ENCODE measurements around the gene ANKRD53.

ANKRD53 gene, protein sequence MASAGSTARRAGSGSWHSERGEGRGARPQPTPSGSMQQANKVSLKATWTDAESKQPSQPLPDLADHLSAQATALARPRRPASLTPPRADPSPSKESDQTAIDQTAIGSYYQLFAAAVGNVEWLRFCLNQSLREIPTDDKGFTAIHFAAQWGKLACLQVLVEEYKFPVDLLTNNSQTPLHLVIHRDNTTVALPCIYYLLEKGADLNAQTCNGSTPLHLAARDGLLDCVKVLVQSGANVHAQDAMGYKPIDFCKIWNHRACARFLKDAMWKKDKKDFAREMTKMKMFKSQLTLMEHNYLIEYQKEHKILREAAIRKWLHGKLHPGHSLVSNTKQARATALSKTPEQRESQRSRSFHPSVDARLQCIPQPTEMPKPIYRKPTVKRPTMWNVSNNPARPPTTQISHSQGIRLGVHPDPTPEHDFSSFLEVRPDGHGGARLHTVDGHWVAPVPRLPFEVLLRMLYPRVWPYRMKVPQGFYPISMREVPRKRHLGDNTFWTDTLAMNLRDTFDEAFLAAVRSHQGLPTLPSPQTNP

DNA sequence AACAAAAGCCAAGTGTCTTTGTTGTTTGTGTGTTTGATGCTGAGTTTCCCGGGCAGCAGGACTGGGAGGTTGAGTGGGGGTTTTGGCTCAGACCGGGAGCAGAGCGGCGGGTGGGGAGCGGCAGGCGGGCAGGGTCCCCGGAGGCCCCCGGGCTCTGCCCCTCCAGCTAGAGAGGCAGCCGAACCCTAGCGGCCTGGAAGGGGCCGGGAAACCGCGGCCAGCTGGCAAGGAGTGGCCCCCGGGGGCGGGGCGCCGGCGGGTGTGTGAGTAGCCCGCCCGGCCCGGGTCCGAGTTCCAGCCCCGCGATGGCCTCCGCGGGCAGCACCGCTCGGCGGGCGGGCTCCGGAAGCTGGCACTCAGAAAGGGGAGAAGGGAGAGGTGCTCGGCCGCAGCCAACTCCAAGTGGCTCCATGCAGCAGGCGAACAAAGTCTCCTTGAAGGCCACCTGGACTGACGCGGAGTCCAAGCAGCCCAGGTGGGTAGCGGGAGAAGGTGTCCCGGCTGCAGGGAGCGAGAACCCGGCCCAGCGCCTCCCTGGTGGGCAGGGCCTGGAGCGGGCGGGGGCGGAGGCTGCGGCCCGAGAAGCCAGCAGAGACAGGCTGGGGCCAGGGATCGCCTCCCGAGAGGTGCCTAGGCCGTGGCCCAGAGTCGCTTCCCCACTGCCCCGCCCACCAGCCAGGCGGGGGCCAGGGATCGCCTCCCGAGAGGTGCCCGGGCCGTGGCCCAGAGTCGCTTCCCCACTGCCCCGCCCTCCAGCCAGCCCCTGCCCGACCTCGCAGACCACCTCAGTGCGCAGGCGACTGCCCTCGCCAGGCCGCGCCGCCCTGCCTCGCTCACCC lies at the start of gene ANKRD53:
TSS of gene ANKRD53 (plus strand) at position 290 of the 839 bp plus-strand sequence. CDS start at position 306, 16 bp downstream.
- no peak for DNase-seq (ENCODE audit: low spot score)
- TF ChIP-seq, protein P1, sequence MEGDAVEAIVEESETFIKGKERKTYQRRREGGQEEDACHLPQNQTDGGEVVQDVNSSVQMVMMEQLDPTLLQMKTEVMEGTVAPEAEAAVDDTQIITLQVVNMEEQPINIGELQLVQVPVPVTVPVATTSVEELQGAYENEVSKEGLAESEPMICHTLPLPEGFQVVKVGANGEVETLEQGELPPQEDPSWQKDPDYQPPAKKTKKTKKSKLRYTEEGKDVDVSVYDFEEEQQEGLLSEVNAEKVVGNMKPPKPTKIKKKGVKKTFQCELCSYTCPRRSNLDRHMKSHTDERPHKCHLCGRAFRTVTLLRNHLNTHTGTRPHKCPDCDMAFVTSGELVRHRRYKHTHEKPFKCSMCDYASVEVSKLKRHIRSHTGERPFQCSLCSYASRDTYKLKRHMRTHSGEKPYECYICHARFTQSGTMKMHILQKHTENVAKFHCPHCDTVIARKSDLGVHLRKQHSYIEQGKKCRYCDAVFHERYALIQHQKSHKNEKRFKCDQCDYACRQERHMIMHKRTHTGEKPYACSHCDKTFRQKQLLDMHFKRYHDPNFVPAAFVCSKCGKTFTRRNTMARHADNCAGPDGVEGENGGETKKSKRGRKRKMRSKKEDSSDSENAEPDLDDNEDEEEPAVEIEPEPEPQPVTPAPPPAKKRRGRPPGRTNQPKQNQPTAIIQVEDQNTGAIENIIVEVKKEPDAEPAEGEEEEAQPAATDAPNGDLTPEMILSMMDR (IDR thresholded peaks at IDR 0.05; ENCODE audit: borderline replicate concordance, control extremely low read depth, extremely low read depth, insufficient read depth, missing control alignments), result no peak
- in situ Hi-C loops (cut with MboI; ENCODE audit: low sequenced_read_pairs, unreplicated experiment), result no loop called here

DNA sequence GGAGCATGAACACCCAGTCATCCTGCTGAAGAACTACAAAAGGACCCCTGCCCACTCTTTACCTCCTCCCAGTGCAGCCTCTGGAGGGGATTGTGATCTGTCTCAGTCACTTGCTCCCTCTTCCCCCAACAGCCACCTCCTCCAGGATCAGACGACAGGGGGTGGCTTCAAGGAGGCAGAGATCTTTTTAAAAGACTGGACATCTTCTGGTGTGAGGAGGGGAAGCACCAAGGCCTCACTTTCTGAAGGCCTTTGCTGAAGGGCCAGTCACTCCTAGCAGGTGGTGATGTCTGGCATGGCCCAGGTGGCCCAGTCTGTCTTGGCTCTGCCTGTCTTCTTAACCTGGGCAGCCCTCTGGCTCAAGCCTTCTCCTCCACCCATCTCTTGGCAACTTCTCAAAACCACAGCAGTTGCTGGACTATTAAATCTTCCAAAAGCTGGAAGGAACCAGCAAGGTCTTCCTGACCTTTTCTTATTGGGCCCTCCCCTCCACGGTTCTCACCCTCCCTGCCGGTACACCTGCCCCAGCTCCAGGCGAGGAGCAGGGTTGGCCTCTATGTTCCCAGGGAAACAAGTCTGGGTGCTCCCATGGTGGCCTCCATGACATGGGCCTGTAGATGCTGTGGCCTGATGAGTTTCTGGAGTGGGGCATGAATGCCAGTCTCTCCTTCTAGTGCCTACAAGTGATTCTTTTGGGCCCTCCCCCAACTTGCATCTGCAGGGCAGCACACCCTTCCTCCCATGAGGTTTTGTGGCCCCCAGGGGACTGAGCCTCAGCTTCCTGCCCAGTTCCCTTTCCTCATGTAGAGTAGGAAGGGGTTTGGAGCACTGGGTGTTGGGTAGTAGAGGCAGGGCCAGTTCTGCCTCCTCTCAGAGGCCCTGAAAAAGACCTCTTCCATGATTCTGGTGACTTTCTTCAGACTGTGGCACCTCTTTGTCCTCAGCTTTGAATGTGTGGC lies 47.8 kb upstream of the ANKRD53 start:
- peak; percentile 13 for DNase-seq (ENCODE audit: low spot score)
- in situ Hi-C loops (cut with MboI; ENCODE audit: low sequenced_read_pairs, unreplicated experiment), result no loop called here
- TF ChIP-seq, protein P1 (IDR thresholded peaks at IDR 0.05; ENCODE audit: borderline replicate concordance, control extremely low read depth, extremely low read depth, insufficient read depth, missing control alignments), result no peak

DNA sequence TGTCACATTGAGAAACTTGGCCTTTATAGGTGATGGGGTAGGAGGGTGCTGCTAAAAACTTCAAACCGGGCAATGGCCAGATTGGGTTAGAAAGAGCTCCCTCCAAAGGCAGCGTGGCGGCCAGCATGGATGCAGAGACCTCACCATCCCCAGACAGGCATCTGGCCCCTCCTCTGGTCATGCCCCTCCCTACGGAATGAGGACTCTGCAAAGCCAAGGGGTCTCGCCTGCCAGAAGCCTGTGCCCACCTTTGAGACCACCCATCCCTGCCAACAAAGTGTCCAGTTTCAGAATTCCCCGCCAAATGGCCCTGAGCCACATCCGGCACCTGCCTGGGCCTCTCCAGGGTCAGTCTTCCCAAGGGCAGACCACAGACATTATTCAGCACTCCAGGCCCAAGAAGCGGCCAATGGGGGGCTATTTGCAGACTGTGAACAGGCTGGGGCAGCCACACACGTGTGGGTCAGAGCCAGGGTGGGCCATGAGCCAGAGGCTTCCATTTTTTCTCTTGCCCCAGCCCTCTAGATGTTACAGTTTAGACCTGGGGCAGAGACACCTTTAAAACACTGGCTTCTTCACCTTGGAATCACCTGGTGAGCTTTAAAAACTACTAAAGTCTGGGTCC lies 46.9 kb upstream of the ANKRD53 start:
- TF ChIP-seq, protein P1 (IDR thresholded peaks at IDR 0.05; ENCODE audit: borderline replicate concordance, control extremely low read depth, extremely low read depth, insufficient read depth, missing control alignments), result no peak
- in situ Hi-C loops (cut with MboI; ENCODE audit: low sequenced_read_pairs, unreplicated experiment), result no loop called here
- peak; percentile 9 for DNase-seq (ENCODE audit: low spot score)

DNA sequence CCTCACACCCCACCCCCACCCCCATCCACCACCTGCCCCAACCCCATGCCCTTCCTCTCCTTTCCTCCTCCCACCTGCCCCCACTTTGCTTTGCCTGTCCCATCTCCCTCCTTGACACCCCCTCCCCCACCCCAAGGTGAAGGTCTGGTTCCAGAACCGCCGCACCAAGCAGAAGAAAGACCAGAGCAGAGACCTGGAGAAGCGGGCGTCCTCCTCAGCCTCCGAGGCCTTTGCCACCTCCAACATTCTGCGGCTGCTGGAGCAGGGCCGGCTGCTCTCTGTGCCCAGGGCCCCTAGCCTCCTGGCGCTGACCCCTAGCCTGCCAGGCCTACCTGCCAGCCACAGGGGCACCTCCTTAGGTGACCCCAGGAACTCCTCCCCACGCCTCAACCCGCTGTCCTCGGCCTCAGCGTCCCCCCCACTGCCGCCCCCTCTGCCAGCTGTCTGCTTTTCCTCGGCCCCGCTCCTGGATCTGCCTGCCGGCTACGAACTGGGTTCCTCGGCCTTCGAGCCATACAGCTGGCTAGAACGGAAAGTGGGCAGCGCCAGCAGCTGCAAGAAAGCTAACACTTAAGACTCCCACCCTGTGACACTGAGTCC lies 45.7 kb upstream of the ANKRD53 start:
- no peak for DNase-seq (ENCODE audit: low spot score)
- in situ Hi-C loops (cut with MboI; ENCODE audit: low sequenced_read_pairs, unreplicated experiment), result no loop called here
- TF ChIP-seq, protein P1 (IDR thresholded peaks at IDR 0.05; ENCODE audit: borderline replicate concordance, control extremely low read depth, extremely low read depth, insufficient read depth, missing control alignments), result no peak

DNA sequence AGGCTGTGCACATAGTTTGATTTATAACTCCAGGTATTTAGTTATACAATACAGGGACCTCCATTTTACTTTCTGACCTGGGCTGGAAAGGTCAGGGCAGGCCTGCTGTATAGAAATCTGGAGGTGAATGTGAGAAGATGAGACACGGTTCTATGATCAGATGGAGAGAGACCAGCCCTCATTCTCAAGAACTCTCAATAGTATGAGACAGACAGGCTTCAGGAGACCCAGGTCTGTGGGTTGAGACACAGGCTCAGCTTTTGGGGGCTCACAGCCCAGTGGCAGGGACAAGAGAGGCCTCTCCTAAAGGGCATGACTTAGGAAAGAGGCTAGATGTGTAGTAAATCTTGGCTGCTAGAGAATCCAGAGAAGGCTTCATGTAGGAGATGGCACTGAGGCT lies 43.4 kb upstream of the ANKRD53 start:
- TF ChIP-seq, protein P1 (IDR thresholded peaks at IDR 0.05; ENCODE audit: borderline replicate concordance, control extremely low read depth, extremely low read depth, insufficient read depth, missing control alignments), result no peak
- in situ Hi-C loops (cut with MboI; ENCODE audit: low sequenced_read_pairs, unreplicated experiment), result no loop called here
- no peak for DNase-seq (ENCODE audit: low spot score)

All from GM13976 (cell line).